HEK293 (cell line): ENCODE data around the gene MBNL3.

ENCODE experiments used
- ZIC2 ChIP-seq: fragments of 450-650 bp; formaldehyde crosslinking; IDR thresholded peaks from 2 replicates; pipeline ENCODE4 v1.5.1; 2016; ENCODE audit warnings: missing biosample characterization, missing genetic modification characterization
- ZNF138 ChIP-seq: fragments of 450-650 bp; formaldehyde crosslinking; IDR thresholded peaks from 2 replicates; pipeline ENCODE4 v1.5.1; 2016; ENCODE audit warnings: missing biosample characterization, missing genetic modification characterization, borderline replicate concordance
- TF ChIP-seq, protein P1 (sequence below): fragments of 450-650 bp; formaldehyde crosslinking; IDR thresholded peaks from 2 replicates; pipeline ENCODE4 v1.5.1; 2016; ENCODE audit warnings: missing biosample characterization, missing genetic modification characterization, low read depth
- TF ChIP-seq, protein P2 (sequence below): fragments of 450-650 bp; formaldehyde crosslinking; IDR thresholded peaks from 2 replicates; pipeline ENCODE4 v1.5.1; 2016; ENCODE audit warnings: missing biosample characterization, missing genetic modification characterization
- TF ChIP-seq, protein P3 (sequence below): fragments of 450-650 bp; formaldehyde crosslinking; IDR thresholded peaks from 2 replicates; pipeline ENCODE4 v1.5.1; 2017; ENCODE audit warnings: missing biosample characterization, missing genetic modification characterization
- TF ChIP-seq, protein P4 (sequence below): fragments of 450-650 bp; formaldehyde crosslinking; IDR thresholded peaks from 2 replicates; pipeline ENCODE4 v1.5.1; 2016; ENCODE audit warnings: missing biosample characterization, missing genetic modification characterization

DNA sequence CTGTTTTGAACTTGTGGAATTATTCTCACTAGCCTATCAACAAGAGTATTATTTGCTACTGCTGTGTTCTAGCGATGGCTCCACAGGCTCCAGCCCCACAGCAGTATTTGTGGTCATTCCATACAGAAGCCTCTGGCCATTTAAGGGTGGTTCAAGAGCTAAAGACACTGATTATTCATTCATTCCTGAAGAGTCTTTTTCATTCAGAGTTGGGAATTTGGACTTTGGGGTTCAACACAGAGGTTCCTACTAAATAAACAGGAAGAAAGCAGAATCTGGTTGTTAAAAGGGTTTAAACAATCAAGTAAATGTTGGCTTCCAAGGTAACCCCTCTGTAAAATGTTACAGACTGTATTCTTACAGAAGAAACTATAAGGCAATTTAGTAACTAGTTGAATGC lies 4.3 kb upstream of the MBNL3 start:
- TF ChIP-seq ZIC2 (tag by site-specific recombination) (no peak), ZNF138 (tag by site-specific recombination) (no peak)
- TF ChIP-seq, protein P1, sequence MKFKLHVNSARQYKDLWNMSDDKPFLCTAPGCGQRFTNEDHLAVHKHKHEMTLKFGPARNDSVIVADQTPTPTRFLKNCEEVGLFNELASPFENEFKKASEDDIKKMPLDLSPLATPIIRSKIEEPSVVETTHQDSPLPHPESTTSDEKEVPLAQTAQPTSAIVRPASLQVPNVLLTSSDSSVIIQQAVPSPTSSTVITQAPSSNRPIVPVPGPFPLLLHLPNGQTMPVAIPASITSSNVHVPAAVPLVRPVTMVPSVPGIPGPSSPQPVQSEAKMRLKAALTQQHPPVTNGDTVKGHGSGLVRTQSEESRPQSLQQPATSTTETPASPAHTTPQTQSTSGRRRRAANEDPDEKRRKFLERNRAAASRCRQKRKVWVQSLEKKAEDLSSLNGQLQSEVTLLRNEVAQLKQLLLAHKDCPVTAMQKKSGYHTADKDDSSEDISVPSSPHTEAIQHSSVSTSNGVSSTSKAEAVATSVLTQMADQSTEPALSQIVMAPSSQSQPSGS: no peak
- TF ChIP-seq, protein P2, sequence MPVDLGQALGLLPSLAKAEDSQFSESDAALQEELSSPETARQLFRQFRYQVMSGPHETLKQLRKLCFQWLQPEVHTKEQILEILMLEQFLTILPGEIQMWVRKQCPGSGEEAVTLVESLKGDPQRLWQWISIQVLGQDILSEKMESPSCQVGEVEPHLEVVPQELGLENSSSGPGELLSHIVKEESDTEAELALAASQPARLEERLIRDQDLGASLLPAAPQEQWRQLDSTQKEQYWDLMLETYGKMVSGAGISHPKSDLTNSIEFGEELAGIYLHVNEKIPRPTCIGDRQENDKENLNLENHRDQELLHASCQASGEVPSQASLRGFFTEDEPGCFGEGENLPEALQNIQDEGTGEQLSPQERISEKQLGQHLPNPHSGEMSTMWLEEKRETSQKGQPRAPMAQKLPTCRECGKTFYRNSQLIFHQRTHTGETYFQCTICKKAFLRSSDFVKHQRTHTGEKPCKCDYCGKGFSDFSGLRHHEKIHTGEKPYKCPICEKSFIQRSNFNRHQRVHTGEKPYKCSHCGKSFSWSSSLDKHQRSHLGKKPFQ (tag by site-specific recombination): no peak
- TF ChIP-seq, protein P3, sequence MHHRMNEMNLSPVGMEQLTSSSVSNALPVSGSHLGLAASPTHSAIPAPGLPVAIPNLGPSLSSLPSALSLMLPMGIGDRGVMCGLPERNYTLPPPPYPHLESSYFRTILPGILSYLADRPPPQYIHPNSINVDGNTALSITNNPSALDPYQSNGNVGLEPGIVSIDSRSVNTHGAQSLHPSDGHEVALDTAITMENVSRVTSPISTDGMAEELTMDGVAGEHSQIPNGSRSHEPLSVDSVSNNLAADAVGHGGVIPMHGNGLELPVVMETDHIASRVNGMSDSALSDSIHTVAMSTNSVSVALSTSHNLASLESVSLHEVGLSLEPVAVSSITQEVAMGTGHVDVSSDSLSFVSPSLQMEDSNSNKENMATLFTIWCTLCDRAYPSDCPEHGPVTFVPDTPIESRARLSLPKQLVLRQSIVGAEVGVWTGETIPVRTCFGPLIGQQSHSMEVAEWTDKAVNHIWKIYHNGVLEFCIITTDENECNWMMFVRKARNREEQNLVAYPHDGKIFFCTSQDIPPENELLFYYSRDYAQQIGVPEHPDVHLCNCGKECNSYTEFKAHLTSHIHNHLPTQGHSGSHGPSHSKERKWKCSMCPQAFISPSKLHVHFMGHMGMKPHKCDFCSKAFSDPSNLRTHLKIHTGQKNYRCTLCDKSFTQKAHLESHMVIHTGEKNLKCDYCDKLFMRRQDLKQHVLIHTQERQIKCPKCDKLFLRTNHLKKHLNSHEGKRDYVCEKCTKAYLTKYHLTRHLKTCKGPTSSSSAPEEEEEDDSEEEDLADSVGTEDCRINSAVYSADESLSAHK (tag by site-specific recombination): no peak
- TF ChIP-seq, protein P4, sequence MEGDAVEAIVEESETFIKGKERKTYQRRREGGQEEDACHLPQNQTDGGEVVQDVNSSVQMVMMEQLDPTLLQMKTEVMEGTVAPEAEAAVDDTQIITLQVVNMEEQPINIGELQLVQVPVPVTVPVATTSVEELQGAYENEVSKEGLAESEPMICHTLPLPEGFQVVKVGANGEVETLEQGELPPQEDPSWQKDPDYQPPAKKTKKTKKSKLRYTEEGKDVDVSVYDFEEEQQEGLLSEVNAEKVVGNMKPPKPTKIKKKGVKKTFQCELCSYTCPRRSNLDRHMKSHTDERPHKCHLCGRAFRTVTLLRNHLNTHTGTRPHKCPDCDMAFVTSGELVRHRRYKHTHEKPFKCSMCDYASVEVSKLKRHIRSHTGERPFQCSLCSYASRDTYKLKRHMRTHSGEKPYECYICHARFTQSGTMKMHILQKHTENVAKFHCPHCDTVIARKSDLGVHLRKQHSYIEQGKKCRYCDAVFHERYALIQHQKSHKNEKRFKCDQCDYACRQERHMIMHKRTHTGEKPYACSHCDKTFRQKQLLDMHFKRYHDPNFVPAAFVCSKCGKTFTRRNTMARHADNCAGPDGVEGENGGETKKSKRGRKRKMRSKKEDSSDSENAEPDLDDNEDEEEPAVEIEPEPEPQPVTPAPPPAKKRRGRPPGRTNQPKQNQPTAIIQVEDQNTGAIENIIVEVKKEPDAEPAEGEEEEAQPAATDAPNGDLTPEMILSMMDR (tag by site-specific recombination): no peak
